Uterus (tissue), 2 donors: Measurements from ENCODE around the gene RUFY3.

ENCODE experiments used
- CTCF ChIP-seq, 4 experiments: fragments of 200-600 bp in 2 of 4; fragments of 450-650 bp in 2 of 4; sonication (generic) in 2 of 4; IDR thresholded peaks; one replicate each; pipeline ENCODE4 v1.5.1; 2016 to 2019; ENCODE audit warnings: antibody characterized with exemption in 4 of 4, mild to moderate bottlenecking in 2 of 4, moderate library complexity in 1 of 4
- POLR2A ChIP-seq, 2 donors: fragments of 450-650 bp; IDR thresholded peaks; one replicate each; pipeline ENCODE4 v1.6.1; 2016; ENCODE audit warnings: antibody characterized with exemption in 2 of 2, mild to moderate bottlenecking in 1 of 2, moderate library complexity in 1 of 2

- TF ChIP-seq CTCF (IDR thresholded peaks at IDR 0.05) (no peak), POLR2A (IDR thresholded peaks at IDR 0.05) (no peak)
Observed at GRCh38 chr4:70737006-70737405, 15.2 kb downstream of the RUFY3 start.
